ENCODE measurements around the gene PLA2G15.
A peak's percentile ranks its signal among the peaks of the same experiment; 100 is the strongest.

Gene PLA2G15, protein sequence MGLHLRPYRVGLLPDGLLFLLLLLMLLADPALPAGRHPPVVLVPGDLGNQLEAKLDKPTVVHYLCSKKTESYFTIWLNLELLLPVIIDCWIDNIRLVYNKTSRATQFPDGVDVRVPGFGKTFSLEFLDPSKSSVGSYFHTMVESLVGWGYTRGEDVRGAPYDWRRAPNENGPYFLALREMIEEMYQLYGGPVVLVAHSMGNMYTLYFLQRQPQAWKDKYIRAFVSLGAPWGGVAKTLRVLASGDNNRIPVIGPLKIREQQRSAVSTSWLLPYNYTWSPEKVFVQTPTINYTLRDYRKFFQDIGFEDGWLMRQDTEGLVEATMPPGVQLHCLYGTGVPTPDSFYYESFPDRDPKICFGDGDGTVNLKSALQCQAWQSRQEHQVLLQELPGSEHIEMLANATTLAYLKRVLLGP

DNA sequence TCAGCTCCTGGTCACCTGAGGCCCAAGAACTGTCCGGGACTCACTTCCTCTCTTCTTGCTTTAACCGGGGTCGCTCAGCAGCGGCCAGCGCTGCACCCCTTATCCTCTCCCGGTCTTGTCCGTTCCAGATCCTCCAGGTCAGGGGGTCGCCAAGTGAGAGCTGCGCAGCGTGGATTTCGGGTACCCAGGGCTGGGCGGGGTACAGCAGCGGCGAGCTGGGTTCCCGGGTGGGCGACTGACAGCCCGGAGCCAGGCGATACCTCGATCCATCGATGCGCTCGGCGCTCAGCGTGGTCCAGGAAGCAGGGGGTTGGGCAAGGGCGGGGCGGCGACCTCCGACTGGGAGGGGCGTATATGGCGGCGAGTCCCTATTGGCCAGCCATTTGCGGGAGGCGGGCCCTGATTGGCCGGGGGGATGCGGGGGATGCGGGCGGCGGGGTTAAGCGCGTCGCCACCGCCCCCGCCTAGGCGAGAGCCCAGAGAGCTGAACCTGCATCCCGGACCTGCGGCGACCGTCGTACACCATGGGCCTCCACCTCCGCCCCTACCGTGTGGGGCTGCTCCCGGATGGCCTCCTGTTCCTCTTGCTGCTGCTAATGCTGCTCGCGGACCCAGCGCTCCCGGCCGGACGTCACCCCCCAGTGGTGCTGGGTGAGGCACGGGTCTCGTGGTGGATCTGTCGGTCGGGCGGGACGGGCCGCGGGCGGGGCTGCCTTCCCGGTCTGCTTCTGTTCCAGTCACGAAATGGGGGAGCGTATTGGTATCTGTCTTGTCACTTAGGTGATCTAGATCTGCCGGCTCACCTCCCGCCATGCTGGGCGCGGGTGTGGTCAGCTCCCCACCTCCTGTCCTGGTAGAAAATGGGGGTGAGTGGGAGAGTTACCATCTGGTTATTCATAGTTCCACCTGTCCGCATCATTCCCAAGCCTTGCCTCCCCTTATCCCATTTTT lies at the start of gene PLA2G15:
Gene PLA2G15 (plus strand): TSS at position 471 of the 951 bp plus-strand sequence. CDS start 54 bp downstream, at position 525.
- no peak for FAIRE-seq

DNA sequence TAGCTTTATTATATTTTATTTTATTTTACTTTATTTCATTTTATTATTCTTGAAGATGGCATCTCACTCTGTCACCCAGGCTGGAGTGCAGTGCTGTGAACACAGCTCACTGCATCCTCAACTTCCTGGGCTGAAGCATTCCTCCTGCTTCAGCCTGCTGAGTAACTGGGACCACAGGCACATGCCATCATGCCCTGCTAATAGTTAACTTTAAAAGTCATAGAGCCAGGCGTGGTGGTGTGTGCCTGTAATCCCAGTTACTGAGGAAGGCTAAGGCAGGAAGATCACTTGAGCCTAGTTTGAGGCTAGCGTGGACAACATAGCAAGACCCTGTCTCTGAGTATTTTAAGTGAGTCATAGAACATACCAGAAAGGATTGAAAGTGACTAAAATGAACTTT lies 47.9 kb upstream of the PLA2G15 start:
- no peak for FAIRE-seq

DNA sequence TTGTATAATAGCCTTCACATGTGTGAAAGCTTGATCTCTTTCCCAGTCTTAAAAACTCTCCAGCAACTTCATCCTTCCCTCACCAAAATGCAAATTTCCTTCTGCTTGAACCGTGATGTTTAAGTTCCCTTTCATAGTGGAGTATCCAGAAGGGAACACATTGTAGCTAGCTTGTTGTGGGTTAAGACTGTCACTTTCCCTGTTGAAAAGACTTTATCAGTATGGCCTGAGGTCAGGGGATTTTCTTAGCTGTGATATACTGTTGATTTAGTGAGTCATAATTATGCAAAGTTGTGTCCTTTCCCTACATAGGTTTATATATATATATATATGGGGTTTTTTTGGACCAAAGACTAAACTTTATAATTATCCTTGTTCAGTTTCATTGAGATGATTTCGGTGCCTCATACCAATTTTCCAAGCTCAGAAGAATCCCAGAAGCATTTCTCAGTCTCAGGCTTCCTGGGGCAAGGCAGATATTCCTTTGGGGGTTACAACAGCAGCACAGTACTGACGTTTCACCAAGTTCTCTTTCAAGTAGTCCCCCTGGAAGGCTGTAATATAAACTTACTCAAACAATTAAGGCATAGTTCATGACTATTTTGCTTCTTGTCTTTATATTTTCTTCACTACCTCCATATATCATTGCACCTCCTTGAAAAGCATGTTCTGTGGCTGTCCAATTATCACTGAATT lies 44.9 kb upstream of the PLA2G15 start:
- no peak for FAIRE-seq

DNA sequence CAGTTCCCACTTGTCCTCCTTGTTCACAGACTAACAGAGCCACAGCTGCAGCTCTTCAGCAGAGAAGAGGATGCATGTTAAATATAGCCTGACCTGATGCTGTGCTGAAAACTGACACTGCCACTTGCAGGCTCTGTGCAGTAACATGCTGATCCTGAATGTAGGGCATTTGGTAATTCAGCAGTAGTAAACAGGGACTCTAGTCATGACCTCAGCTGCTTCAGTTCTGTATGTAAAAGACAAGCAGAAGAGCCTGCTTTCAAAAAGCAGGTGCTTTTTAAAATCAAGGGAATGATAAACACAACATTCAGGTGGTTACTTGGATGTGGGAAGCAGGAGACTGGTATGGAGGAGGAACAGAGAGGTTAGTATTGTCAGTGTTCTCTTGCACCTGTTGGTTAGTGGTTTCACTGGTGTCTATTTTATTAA lies 43.1 kb upstream of the PLA2G15 start:
- no peak for FAIRE-seq

DNA sequence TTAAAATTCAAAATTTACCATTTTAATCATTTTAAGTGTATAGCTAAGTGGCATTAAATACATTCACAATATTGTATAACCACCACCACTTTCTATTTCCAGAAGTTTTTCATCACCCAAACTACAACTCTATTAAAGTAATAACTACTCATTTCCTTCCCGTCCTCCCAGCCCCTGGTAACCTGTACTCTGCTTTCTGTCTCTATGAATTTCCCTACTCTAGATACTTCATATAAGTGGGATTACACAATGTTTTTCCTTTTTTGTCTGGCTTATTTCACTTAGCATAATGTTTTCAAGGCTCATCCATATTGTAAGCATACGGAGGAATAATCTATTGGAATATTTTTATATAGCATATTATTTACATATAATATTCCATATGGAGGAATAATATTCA lies 38.9 kb upstream of the PLA2G15 start:
- FAIRE-seq, result no peak

DNA sequence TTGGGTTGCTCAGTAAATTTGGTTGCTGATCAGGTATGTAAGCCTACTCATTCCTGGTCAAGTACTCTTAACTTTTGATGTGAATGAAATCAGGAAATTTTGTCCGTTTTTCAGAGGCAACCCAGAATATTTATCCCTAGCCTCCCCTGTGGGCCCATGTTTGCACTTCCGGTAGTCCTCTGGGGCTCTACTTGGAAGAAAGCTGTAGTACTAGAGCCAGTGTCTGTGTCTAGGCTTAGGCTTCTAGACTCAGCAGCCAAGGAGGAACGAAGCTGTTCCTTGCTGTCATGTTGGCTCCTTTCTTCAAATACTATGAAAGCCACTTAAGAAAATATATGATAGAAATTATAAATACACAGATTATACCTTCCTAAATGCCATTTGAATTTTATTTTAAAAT lies 30.4 kb upstream of the PLA2G15 start:
- no peak for FAIRE-seq

DNA sequence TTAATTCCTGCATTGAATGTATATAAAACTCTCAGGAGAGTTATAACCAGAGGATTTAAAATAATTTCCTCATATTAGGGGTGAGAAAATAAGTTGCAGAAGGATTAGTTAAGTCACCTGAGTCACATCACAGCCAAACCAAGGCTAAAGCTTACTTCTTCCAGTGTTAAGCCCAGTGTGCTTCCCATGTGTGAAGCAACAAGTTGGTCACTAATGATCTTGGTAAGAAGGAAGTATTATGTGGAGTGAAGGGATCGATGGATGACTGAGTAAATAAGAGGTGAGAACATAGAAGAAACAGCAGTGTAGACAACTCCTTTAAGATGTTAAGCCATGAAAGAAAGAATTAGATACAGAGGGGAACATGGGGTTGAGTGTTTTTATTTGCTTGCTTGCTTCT lies 29.9 kb upstream of the PLA2G15 start:
- FAIRE-seq, result no peak

DNA sequence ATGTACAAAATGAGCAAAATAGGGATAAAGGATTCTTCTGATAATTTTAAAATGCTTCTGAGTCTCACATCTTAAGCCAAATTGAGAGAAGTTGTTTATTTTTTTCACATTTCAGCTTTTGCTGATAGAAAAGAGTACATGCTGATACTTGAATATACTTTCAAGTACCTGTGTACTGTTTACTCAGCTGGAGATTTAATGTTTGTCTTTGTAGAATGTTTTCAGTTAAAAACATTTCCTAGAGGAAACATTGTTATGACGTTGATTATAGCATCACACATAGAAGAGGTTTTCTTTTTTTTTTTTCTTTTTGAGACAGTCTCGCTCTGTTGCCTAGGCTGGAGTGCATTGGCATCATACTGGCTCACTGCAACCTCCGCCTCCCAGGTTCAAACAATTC lies 28.9 kb upstream of the PLA2G15 start:
- FAIRE-seq, result no peak

DNA sequence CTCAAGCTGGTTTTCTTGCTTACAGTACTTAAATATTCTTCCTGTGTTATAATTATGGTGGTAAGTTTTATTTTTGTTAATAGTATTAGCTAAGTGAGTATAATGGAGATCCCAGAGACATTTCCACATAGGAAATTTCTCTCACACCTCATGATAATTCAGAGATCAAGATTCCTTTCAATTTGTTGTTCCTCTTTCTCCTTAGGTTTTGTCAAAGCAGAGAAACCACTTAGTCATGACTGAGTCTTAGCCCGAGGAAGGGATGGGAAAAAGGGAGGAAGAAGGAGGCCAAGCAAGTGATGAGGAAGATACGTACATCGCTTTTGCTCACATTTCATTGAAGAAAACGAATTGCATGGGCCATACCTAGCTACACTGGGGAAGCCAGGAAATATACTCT lies 27.7 kb upstream of the PLA2G15 start:
- no peak for FAIRE-seq

DNA sequence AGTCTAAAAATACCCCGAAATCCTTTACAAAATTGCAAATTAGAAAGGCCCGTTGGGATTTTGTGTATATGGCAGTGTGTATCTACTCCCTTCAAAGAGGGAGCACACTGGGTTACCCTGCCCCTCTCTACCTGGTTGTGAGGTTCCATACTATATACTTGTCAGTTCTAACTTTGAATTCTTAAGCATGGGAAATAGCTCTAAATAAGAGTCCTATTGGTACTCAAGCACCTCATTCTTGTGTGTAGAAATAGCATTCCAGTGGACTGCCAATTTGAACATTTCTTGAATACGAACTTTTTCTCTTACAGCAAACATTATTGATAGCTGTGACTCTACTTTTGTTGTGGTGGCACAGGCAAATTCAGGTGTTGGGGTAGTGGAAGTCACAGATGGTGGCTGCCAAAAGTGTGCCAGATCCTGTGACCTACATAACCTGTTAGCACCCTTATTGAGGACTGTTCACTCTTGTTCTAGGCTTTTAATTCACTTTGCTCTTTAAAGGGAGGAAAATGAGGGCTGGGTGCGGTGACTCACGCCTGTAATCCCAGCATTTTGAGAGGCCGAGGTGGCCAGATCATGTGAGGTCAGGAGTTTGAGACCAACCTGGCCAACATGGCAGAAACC lies 25.3 kb upstream of the PLA2G15 start:
- no peak for FAIRE-seq

DNA sequence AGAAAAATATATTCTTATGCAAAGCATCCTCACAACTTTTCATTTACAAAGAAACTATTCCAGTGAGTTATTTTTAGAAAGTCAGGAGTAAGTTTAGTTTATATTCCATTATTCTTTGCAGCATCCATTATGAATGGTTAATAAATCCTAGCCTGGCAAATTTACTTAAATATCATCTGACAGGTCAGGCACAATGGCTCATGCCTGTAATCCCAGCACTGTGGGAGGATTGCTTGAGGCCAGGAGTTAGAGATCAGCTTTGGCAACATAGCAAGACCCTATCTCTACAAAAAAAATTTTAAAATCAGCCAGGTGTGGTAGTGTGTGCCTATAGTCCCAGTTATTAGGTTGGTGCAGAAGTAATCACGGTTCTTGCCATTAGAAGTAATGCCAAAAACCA lies 22.1 kb upstream of the PLA2G15 start:
- FAIRE-seq, result no peak

DNA sequence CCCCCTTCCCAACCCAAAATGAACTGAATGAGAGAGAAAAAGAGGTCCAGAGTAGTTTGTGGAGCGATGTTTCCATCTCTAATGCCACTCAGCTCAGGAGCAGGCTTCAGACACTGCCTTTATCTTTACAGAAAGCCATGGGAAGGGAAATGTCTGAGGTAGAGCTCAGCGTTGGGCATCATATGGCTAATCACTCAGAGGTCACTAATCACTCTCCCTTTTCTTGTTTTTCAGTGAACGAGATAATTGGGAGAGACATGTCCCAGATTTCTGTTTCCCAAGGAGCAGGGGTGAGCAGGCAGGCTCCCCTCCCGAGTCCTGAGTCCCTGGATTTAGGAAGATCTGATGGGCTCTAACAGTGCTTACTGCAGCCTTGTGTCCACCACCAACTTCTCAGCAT lies 19.1 kb upstream of the PLA2G15 start:
- FAIRE-seq, result no peak

DNA sequence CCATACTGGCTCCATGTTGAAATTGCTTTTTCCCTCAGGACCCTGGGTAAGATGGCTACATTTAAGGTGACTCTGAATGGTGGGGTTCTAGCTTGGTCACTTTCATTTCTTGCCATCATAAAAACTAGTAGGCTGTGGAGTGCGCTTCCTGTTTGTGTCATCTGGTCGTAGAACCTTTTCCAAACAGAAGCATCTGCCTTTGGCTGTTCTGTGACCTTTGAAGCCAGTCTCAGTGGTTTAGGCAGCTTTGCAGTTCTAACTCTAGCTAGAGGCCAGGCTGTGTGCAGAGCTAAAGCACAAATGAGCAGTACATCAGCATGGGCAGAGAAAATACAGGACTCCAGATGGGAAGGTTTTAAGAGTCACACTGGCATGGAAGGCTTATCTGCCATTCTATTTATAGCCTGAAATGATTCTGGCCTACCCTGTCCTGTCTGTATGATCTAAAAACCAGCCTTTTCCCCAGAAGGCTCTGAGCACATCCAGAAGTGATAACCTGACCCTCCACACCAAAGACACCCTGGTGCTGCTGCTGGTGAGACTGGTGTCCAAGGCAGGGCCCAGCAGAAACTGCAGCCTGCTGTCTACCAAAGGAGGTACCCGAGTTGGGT lies 17.9 kb upstream of the PLA2G15 start:
- no peak for FAIRE-seq

DNA sequence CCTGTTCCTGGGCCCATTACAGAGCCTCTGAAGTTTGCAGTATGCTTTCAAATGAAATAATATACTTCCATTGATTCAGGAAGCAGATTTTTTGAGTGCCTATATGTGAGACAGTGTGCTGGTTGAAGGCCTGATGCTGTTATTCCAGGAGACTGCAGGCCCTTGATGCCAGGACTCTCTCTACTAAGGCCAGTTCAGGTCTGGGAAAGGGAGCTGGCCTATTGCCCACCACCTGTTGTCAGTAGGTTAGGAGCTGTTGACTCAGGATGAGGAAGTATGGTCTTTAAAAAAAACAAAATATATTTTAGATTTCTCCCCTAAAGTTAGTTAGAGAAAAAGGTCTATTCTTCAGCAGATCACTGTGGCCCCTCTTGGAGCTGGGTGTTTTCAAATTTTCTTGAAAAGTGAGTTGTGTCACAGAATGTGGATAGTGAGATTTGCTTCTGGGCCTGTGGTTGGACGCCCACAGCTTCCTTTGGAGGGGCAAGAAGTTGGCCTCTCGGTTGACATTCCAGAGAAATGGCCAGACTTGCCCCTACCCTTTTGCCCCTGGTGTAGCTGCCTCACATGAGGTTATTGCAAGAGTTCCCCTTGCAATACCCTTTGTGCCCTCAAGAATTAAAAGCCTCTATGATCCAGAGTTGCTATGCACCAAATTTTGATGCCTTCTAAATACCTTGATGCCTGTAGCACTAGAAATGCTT lies 17.2 kb upstream of the PLA2G15 start:
- FAIRE-seq, result no peak

DNA sequence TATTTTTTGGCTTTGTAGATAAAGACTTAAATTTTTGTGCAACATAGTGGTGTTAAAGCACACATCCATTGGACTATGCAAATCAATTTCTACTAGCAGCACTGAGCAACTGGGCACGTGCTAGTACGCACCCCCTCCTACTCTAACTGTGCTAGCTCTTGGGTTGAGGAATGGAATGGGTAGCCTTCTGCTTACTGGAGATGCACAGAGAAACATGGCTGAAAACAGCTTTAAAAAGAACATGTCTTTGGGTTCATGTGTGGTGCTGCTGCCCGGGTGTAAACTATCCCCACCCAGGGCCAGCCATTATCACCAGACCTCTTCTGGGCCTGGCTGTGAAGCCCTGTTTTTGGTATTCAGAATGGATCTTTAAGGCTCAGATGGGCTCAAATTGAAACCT lies 16.5 kb upstream of the PLA2G15 start:
- no peak for FAIRE-seq

DNA sequence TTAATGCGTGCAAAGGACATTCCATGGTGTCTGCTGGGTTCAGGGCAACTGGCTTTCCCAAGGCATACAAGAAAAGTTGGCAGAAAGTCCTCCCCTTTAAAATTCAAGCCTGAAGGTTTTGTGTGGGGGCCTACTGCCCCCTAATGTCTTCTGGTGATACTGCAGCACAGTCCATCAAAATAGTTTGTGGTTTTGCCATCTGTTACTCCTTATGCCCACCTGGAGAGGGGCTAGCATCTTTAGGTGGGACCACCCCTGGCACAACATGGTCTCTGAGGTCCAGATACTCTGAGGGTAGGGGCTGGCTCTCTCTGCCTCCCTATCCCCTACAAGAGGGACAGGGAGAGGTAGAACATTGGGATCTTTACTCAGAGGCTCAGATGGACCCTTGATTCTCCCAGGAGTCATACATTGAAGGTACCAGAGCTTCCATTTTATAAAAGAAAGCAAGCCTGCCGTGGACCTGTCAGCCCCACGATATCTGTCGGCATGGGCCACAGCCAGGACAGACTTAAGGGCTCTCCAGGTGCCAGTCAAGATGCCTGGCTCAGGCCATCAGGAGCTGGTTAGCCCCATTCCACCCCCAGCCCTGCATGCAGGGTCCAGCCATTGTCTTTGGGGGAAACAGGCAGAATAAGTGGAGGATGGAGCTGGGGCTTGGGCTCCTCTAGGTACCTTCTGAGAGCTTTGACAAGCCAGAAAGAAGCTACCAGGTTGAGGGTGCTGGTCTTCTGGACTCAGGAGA lies 15.6 kb upstream of the PLA2G15 start:
- FAIRE-seq, result peak; percentile 78

DNA sequence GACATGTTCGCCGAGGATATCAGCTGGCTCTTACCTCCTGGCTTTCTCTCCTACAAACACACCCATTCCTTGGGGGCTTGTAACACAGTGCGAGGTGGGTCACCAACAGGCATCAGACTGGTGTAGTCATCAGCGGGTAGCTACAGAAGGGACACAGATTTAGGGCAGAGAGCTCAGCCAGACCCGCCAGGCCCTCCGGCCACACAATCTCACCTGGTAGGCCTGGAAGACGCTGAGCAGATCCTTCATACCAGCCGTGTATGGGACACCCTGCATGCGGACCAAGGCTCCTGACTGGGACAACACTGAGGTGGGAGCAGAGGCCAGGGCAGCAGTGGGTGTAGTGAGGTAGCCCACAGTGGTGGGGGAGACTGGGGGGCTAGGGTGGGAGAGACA lies 15.0 kb upstream of the PLA2G15 start:
- no peak for FAIRE-seq

DNA sequence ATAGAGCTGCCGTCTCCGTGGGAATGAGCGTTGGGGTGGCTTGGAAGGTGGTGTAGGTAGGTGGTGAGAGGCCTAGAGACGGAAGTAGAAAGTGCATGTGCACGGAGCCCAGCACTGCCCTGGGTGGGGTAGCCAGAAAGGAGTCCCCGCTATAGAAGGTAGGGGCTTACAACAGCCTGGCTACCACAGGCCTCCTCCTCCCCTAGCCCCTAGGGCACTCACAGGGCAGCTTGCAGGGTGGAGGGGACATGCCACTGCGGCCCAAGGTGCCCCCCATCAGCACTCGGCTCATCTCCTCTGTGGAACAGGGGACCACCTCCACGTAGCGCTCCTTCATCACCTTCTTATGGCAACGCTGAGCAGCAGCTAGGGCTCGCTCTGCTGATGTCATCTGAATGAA lies 14.2 kb upstream of the PLA2G15 start:
- FAIRE-seq, result no peak

DNA sequence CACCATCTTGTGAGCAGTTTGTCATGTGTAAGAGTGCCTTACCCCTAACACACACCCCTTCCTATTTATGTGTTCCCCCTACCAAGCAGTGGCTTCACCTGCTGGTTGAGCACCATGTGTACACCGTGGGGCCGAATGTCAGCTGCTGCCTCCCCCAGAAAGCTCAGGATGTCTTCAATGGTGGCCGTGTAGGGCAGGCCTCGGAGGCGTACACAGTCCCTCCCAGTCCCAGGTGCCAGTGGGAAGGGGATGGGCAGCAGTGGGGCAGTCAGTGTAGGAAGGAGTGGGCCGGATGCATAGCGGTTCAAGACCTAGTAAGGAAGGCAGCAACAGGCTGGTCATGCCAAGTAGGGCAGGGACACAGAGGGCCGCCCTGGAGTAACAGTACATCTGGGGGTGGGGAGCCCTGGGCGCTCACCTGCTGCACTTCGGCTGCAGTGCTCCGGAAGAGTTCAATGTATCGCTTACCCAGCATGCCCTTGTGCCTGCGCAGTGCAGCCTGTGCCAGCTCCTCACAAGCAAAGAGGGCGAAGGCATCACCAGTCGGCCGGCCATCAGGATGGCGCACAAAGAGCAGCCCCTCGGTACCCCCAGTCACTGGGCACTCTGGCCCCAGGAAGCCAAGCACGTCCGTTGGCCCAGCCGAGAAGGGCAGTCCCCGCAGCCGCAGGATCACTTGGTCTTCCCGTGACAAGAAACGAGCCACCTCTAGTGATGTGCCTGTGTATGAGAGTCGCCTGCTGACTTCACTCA lies 13.6 kb upstream of the PLA2G15 start:
- no peak for FAIRE-seq

DNA sequence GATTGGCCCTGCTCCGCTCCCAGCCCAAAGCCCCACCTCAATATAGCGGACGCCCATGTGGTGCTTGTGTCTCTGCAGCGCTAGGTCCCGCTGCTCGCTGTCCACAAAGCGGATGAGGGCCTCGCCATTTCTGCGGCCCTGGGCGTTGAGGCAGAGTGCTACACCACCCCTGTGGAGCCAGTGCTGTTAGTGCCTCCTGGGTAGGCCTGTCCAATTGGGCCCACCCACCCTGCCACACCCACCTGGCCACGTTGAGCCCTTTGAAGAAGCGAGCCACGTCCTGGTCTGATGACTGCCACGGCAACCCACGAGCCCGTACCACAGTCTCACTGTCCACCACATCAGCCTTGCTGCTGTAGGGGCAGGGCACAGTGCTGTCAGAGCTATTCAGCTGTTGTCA lies 12.8 kb upstream of the PLA2G15 start:
- FAIRE-seq, result no peak

All from TTC549 (cell line).